ENCODE results near the gene SORBS2.

Gene SORBS2

GRCh38 chr4:185666156-185666555, 145.8 kb downstream of the SORBS2 start:
- DNase-seq, result no peak

GRCh38 chr4:185665655-185666054, 146.3 kb downstream of the SORBS2 start:
- peak in 1 of 3 experiments; percentile 7 for DNase-seq

- no peak for DNase-seq
These were observed 147.5 kb downstream of the SORBS2 start for GRCh38 chr4:185664481-185664880.

- no peak for DNase-seq
These were observed 149.8 kb downstream of the SORBS2 start for GRCh38 chr4:185662030-185662778.

- no peak for DNase-seq
These were observed 151.7 kb downstream of the SORBS2 start for GRCh38 chr4:185660340-185660739.

GRCh38 chr4:185657699-185658098, 154.3 kb downstream of the SORBS2 start:
- no peak for DNase-seq

- DNase-seq, result no peak
These were observed 154.8 kb downstream of the SORBS2 start for GRCh38 chr4:185657183-185657582.

- peak in 1 of 3 experiments; percentile 3 for DNase-seq
These were observed 155.5 kb downstream of the SORBS2 start for GRCh38 chr4:185656467-185656931.

- DNase-seq, result no peak
These were observed 156.9 kb downstream of the SORBS2 start for GRCh38 chr4:185654965-185655554.

- DNase-seq, result no peak
These were observed 157.7 kb downstream of the SORBS2 start for GRCh38 chr4:185654311-185654710.

GRCh38 chr4:185651851-185652250, 160.1 kb downstream of the SORBS2 start:
- no peak for DNase-seq

GRCh38 chr4:185651137-185651677, 160.8 kb downstream of the SORBS2 start:
- DNase-seq, result no peak

- DNase-seq, result no peak
These were observed 163.4 kb downstream of the SORBS2 start for GRCh38 chr4:185648631-185649030.

GRCh38 chr4:185645403-185645802, 166.6 kb downstream of the SORBS2 start:
- DNase-seq, result no peak

- no peak for DNase-seq
These were observed 167.6 kb downstream of the SORBS2 start for GRCh38 chr4:185644408-185644807.

GRCh38 chr4:185642907-185643306, 169.1 kb downstream of the SORBS2 start:
- DNase-seq, result no peak

GRCh38 chr4:185640811-185641675, 171.0 kb downstream of the SORBS2 start:
- peak; percentile 5 to 71 (median 31) for DNase-seq

GRCh38 chr4:185638548-185639301, 173.3 kb downstream of the SORBS2 start:
- DNase-seq, result peak in 1 of 3 experiments; percentile 5

GRCh38 chr4:185638093-185638492, 173.9 kb downstream of the SORBS2 start:
- no peak for DNase-seq

GRCh38 chr4:185637163-185637875, 174.7 kb downstream of the SORBS2 start:
- peak in 2 of 3 experiments; percentile 35 to 39 for DNase-seq

- DNase-seq, result peak in 1 of 3 experiments; percentile 26
These were observed 177.8 kb downstream of the SORBS2 start for GRCh38 chr4:185634066-185634652.
